ENCODE data around the gene PDK2.

PDK2 gene

DNA sequence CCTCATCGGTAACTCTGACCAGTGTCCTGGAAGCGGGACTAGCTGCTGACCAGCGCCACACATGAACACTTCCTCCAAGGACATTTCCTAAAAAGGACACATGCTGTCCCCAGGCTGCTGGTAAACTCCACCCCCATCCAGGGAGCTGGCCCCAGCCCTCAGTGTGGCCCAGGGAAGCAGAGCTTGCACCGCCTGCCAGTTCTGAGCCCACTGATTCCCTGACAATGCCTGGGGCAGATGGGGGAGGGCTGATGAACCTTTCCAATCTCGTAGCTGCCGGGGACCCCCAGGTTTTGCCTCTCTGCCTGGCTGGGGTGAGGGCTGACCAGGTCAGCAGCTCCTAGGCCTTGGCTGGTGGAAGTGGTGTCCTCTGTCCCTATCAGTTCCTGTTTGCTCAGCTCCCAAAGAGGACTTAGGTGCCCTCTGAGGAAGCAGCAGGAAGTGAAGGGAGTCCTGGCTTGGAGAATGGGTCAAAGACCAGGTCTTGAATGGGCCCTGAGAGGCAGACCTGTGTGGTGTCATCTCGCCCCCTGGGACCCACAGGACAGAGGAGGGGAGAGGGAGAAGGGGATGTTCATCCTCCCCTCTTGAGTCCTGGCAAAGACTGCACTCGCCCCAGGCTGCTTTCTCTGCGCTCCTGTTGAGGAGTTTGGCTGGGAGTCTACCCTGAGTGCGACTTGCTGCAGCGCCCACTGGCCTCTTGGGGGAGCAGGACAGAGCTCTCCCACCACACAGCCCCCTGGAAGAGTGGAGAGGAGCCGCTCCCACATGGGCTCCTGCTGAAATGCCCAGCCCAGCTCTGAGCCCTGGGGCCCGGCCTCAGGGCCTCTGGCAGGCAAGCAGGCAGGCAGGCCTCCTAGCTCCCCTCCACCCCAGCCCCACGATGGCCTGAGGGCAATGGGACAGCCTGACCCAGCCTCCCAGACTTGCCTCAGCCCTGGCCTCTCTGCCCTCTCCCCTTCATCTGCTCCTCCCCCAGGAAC lies 16.8 kb downstream of the PDK2 start:
- H3K36me3 ChIP-seq (ENCODE audit: insufficient read depth, low read length) = peaks cover 18% of the 10 kb centered on the region
- no peaks in the 10 kb centered on the region for H3K9me3 ChIP-seq (ENCODE audit: low read length)
- no peaks in the 10 kb centered on the region for H3K27me3 ChIP-seq (ENCODE audit: insufficient read depth, low read length)
- no peak overlapping the region for H3K4me3 ChIP-seq (ENCODE audit: low read length)
- H3K4me1 ChIP-seq (ENCODE audit: insufficient read depth, low read length) = peaks cover 15% of the 10 kb centered on the region
- H2AFZ ChIP-seq (ENCODE audit: low read depth, low read length) = no peak overlapping the region

DNA sequence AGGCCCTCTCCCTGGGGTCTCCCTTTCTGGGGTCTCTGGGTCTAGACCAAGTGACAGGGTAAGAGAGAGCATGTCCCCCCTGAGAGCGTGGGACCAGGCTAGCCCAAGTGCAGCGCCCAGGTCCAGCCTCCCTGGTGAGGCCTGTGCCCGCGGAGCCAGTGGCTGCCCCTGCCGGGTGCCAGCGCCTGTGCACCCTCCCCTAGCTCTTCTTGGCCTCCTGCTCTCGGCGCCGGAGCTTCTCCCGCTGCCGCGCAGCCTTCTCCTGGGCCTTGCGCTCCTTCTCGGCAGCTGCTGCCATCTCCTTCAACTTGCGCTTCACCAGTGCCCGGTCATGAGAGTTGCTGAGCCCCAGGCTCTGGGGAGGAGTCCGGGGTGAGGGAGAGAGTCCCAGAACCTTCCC lies 17.5 kb downstream of the PDK2 start:
- peaks cover 15% of the 10 kb centered on the region for H3K4me1 ChIP-seq (ENCODE audit: insufficient read depth, low read length)
- H3K36me3 ChIP-seq (ENCODE audit: insufficient read depth, low read length) = peaks cover 18% of the 10 kb centered on the region
- no peak overlapping the region for H3K4me3 ChIP-seq (ENCODE audit: low read length)
- no peaks in the 10 kb centered on the region for H3K9me3 ChIP-seq (ENCODE audit: low read length)
- H3K27me3 ChIP-seq (ENCODE audit: insufficient read depth, low read length) = no peaks in the 10 kb centered on the region
- no peak overlapping the region for H2AFZ ChIP-seq (ENCODE audit: low read depth, low read length)

DNA sequence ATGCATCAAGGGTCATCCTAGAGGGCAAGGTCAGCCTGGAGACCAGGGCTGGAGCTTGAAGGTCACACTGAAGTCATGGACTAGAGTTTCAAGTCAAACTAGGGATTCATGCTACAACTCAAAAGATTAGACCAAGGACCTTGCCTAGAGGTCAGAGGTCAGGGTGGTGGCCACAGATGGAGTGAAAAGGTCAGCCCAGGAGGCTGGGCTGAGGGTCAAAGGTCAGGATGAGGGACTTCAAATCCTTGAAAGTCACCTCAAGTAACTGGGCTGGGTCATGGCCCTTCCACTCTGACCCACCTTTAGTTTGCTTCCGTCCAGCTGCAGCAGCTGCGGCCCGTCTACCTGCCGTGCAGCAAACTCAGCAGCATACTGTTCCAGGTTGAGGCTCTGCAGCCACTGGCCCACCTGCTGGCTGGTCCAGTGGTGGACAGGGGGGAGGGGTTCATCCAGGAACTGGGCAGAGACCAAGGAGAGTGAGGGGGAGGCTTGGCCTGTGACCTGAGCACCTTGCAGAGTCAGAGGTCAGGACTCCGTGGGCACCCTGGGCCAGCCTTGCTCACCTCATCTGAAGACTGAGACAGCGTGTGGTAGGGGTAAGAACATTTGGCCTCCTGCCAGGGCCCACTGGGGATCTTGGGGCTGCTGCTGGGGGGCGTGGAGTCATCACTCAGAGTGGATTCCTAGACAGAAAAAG lies 18.6 kb downstream of the PDK2 start:
- peaks cover 12% of the 10 kb centered on the region for H3K36me3 ChIP-seq (ENCODE audit: insufficient read depth, low read length)

DNA sequence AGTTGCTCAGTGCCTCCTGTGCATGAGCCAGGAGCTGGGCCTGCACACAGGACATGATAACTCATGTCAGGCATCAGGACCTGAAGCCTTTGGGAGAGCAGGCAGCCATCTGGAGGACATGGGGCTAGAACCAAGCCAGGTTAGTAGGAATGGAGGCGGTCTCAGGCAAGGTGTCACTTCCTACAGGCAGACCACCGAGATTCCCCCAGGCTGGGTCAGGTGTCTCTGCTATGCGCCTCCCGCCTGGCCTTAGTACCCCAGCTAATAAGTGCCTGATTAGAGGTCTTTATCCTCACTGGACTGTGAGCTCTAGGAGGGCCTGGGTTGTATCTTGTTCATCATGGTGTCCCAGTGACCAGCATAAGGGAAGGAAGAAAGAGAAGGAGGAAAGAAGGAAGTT lies 19.2 kb downstream of the PDK2 start:
- H3K4me1 ChIP-seq (ENCODE audit: insufficient read depth, low read length) = peaks cover 15% of the 10 kb centered on the region
- no peak overlapping the region for H3K4me3 ChIP-seq (ENCODE audit: low read length)
- peaks cover 10% of the 10 kb centered on the region for H3K36me3 ChIP-seq (ENCODE audit: insufficient read depth, low read length)
- H3K9me3 ChIP-seq (ENCODE audit: low read length) = no peaks in the 10 kb centered on the region
- no peak overlapping the region for H2AFZ ChIP-seq (ENCODE audit: low read depth, low read length)
- H3K27me3 ChIP-seq (ENCODE audit: insufficient read depth, low read length) = no peaks in the 10 kb centered on the region

More for the DNA sequence above, 18.6 kb downstream of the PDK2 start:
- Histone ChIP-seq H2AFZ (ENCODE audit: low read depth, low read length) (no peak overlapping the region), H3K4me1 (ENCODE audit: insufficient read depth, low read length) (peaks cover 15% of the 10 kb centered on the region), H3K27me3 (ENCODE audit: insufficient read depth, low read length) (no peaks in the 10 kb centered on the region), H3K4me3 (ENCODE audit: low read length) (no peak overlapping the region), H3K9me3 (ENCODE audit: low read length) (no peaks in the 10 kb centered on the region)

DNA sequence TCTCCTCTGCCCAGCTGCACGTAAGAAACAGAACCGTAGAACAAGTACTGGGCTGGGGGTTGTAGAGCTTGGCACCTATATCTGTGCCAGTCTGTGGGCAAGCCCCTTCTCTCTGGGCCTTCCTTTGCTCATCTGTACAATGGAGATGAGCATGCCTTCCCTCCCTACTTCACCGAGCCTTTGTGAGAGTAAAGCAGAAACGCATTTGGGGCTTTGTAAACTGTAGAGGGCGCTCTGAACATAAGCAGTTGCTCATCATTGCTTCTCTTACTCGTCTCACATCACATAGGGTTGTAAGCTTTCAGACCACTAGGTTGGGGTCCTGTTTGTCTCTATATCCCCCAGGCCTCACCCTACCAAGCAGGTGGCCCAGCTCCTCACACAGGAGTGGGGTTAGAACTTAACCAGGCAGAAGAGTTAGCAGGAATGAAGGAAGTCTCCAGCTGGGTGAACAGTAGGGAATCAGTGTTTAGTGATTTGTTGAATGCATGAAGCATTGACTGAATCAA lies 19.8 kb downstream of the PDK2 start:
- H3K27me3 ChIP-seq (ENCODE audit: insufficient read depth, low read length) = no peaks in the 10 kb centered on the region
- H3K36me3 ChIP-seq (ENCODE audit: insufficient read depth, low read length) = peaks cover 6% of the 10 kb centered on the region
- H3K9me3 ChIP-seq (ENCODE audit: low read length) = no peaks in the 10 kb centered on the region
- peaks cover 15% of the 10 kb centered on the region for H3K4me1 ChIP-seq (ENCODE audit: insufficient read depth, low read length)
- H3K4me3 ChIP-seq (ENCODE audit: low read length) = no peak overlapping the region
- no peak overlapping the region for H2AFZ ChIP-seq (ENCODE audit: low read depth, low read length)

DNA sequence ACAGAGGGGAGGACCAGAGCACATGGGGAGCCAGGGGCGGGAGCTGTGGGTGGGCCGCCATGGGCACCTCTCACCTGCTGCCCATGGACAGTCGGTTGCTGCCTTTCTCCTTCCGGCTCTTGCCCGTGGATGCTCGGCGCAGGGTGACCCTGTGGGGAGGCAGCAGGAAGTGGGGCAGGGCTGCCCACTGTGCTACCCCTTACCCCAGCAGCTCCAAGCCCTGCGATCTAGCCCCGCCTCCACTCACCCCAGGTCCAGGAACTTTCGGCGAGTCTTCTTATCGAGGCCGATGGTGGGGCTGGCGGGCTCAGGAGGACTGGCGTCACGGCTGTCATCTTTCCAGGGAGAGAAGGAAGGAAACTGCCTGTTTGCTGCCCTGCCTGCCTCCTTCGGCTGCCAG lies 20.6 kb downstream of the PDK2 start:
- H3K27me3 ChIP-seq (ENCODE audit: insufficient read depth, low read length) = no peaks in the 10 kb centered on the region
- H3K36me3 ChIP-seq (ENCODE audit: insufficient read depth, low read length) = peaks cover 2% of the 10 kb centered on the region
- H2AFZ ChIP-seq (ENCODE audit: low read depth, low read length) = no peak overlapping the region
- H3K9me3 ChIP-seq (ENCODE audit: low read length) = no peaks in the 10 kb centered on the region
- peaks cover 15% of the 10 kb centered on the region for H3K4me1 ChIP-seq (ENCODE audit: insufficient read depth, low read length)
- no peak overlapping the region for H3K4me3 ChIP-seq (ENCODE audit: low read length)

DNA sequence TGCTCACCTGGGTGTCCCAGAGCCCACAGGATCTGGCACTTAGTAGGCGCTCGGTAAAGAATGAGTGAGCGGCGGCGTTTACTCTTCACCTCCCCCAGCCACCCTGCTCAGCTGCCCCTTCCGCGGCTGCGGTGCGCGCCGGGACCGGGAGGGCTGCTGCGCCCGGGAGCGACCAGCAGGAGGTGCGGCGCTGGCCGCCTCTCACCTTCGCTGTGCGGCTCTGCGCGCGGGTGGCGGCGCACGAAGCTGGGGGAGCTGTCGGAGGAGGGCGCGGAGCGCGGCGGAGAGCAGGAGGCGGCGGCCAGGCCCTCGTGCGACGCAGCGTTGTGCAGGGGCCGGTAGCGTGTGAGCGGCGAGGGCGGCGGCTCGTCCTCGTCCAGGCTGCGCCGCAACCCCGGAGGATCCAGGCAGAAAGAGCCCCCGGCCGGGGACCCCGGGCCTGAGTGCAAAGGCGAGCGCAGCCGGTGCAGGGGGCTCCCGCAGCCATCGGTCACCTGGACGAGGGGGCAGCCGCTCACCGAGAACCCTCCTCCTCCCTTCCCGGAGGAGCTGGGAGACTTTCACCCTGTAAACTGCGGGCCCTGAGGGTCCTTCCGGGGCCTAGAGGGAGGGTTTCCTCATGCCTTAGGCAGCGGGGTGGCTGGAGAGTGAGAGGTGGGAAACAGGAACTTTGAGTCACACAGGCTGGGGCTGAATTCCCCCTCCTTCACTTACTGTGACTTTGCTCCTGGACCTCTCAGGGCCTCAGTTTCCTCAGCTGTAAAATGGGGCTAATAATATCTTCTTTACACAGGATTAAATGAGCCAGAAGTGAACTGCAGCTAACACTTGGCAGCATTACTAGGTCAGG lies 22.3 kb downstream of the PDK2 start:
- no peaks in the 10 kb centered on the region for H3K27me3 ChIP-seq (ENCODE audit: insufficient read depth, low read length)
- no peaks in the 10 kb centered on the region for H3K9me3 ChIP-seq (ENCODE audit: low read length)
- H3K36me3 ChIP-seq (ENCODE audit: insufficient read depth, low read length) = peaks cover 2% of the 10 kb centered on the region
- no peak overlapping the region for H3K4me3 ChIP-seq (ENCODE audit: low read length)
- H3K4me1 ChIP-seq (ENCODE audit: insufficient read depth, low read length) = no peaks in the 10 kb centered on the region
- no peak overlapping the region for H2AFZ ChIP-seq (ENCODE audit: low read depth, low read length)

DNA sequence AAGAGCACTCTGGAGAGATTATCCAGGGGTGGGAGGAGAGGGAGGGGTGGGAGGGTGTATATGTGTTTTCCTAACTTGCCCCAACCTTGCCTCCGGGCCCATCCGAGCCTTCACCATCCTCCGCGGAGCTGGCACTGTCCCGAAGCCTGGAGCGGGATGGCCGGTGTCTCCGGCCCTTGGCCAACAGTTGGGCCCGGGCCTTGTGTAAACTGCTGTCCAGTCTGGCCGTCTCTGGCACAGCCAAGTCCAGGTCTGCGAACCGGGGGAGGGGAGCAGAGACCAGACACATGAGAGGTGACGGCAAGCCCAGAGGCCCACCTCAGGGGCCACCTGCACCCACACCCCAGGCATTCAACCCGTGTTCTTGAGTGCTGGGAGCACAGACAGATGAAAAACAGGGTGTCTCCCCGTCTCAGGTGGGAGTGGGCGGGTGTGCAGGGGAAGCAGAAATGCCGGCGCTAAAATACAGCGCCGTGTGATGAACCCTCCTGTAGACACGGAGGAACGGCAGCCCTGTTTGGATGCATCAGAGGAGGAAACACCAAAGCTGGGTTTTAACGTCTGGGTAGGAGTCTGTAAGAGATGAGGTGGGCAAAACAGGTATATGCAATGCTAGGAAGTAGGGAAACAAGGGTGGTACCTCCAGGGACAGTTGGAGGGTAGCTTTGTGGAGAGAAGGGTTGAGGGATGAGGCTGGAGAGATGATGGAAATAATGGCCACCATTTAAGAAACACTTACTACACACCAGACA lies 23.1 kb downstream of the PDK2 start:
- Histone ChIP-seq H3K4me3 (ENCODE audit: low read length) (no peak overlapping the region), H3K9me3 (ENCODE audit: low read length) (no peaks in the 10 kb centered on the region), H2AFZ (ENCODE audit: low read depth, low read length) (no peak overlapping the region), H3K27me3 (ENCODE audit: insufficient read depth, low read length) (no peaks in the 10 kb centered on the region), H3K36me3 (ENCODE audit: insufficient read depth, low read length) (peaks cover 2% of the 10 kb centered on the region), H3K4me1 (ENCODE audit: insufficient read depth, low read length) (peaks cover 1% of the 10 kb centered on the region)

DNA sequence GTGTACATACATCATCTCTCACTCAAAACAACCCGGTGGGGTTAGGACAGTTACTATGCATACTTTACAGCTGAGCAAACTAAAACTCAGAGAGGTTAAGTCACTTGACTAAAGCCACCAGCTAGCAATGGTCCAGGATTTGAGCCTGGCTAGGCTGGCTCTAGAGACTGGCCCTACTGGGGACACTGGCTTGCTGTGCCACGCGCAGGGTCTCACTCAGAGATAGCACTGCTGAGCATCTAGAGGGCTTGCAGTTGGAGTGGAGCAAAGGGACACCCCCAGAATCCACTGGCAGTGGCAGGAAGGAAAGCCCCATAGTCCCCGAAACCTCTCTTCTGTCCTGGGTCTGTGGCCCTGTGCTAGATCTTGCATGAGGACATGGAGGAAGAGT lies 23.7 kb downstream of the PDK2 start:
- Histone ChIP-seq H2AFZ (ENCODE audit: low read depth, low read length) (no peak overlapping the region), H3K9me3 (ENCODE audit: low read length) (no peaks in the 10 kb centered on the region), H3K36me3 (ENCODE audit: insufficient read depth, low read length) (peaks cover 2% of the 10 kb centered on the region), H3K27me3 (ENCODE audit: insufficient read depth, low read length) (no peaks in the 10 kb centered on the region), H3K4me1 (ENCODE audit: insufficient read depth, low read length) (peaks cover 7% of the 10 kb centered on the region), H3K4me3 (ENCODE audit: low read length) (no peak overlapping the region)

DNA sequence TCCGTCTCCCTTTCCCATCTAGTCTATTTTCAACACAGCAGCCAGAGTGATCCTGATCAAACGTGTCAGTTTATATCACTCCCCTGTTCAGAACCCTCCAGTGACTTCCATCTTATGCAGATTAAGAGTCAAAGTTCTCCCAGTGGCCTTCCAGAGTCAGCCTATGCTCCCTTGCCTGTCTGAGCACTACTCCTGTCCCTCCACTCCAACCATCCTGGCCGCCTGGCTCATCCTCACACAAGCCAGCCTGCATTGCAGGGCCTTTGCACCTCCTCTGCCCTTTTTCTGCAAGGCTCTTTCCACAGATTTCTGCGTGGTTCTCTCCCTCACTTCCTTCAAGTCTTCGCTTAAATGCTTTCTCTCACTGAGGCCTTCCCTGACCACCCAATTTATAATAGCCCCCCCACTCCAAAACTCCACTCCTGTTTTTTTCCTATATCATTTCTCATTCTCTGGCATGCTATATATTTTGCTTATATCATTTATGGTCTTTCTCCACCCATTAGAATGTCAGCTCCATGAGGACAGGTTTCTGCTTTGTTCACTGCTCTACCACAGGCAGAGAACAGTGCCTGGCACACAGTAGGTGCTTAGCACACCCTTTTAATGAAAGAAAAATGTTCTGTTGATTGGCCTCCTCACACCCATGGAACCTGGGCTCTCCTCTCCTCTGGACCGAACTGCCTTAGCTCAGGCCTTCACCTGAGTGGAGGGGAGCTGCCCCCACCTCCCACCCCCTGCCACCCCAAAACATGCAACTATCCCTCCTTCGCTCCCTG lies 25.5 kb downstream of the PDK2 start:
- H3K27me3 ChIP-seq (ENCODE audit: insufficient read depth, low read length) = no peaks in the 10 kb centered on the region
- no peak overlapping the region for H2AFZ ChIP-seq (ENCODE audit: low read depth, low read length)
- H3K36me3 ChIP-seq (ENCODE audit: insufficient read depth, low read length) = peaks cover 2% of the 10 kb centered on the region
- peaks cover 16% of the 10 kb centered on the region for H3K4me1 ChIP-seq (ENCODE audit: insufficient read depth, low read length)
- H3K9me3 ChIP-seq (ENCODE audit: low read length) = no peaks in the 10 kb centered on the region
- no peak overlapping the region for H3K4me3 ChIP-seq (ENCODE audit: low read length)

DNA sequence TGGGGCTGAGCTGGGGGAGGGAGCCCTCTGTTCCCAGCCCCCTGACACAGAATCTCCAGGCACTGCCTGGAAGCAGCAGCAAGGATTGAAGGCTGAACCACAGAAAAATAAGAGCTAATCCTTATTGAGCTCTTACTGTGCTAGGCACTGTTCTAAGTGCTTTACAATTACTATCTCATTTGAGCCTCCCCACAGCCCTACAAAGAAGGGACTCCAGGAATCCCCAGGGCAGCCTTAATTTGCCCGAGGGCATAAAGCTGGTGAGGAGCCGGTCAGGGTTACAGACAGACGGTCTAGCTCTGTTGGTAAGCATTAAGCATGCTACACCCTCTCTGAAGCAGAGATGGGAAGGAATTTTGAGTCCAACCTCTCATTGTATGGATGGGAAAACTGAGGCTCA lies 27.8 kb downstream of the PDK2 start:
- Histone ChIP-seq H3K27me3 (ENCODE audit: insufficient read depth, low read length) (no peaks in the 10 kb centered on the region), H3K9me3 (ENCODE audit: low read length) (no peaks in the 10 kb centered on the region), H3K4me3 (ENCODE audit: low read length) (no peak overlapping the region), H3K36me3 (ENCODE audit: insufficient read depth, low read length) (peaks cover 2% of the 10 kb centered on the region), H2AFZ (ENCODE audit: low read depth, low read length) (no peak overlapping the region), H3K4me1 (ENCODE audit: insufficient read depth, low read length) (peaks cover 21% of the 10 kb centered on the region)
